ENCODE data around the gene MAD1L1. TPM values are rescaled to one million over a fixed set of nuclear protein-coding genes. Genes with fewer than 3 reads are reported as not detected.

The MAD1L1 gene
- total and polyA plus RNA-seq, 2 experiments from 2014 or later = 38.2 to 69.8 TPM

DNA sequence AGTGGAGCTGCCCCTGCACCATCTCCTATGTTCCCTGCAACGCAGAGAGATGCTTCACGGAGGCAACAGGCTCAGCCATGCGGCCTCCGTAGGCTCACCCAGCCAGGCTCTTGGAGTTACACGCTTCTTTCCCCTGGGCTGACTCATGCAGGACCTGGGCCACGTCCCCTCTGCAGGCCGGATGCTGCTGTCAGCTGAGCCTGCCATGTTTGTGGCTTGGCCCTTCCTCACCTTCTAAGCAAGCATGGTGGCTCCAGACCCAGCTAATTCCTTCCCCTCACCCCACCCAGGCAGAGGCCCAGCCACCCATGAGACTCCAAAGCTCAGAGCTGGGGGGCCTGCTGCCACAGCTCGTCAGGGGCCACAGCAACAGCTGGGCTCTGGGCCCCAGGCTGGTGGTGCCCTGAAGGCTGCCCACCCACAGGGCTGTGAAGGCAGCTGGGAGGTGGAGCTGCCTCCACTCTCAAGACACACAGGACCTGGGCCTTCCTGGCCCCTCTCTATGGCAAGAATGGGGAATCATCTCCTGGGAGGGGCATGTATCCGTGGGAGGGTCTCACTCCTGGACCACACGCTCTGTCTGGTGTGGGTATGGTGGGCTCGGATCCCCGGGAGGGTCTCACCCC lies 343.1 kb downstream of the MAD1L1 start:
- H3K9me2 ChIP-seq (ENCODE audit: insufficient read depth) = no peaks in the 10 kb centered on the region
- H3F3A ChIP-seq (ENCODE audit: insufficient read depth) = no peaks in the 10 kb centered on the region
- peaks cover 13% of the 10 kb centered on the region for H3K4me1 ChIP-seq (ENCODE audit: insufficient read depth)
- no peak overlapping the region for H2AFZ ChIP-seq
- no peak overlapping the region for H3K9ac ChIP-seq
- no peaks in the 10 kb centered on the region for H3K36me3 ChIP-seq (ENCODE audit: low read depth)
- no peak overlapping the region for H3K4me2 ChIP-seq (ENCODE audit: unreplicated experiment)
- 73% methylated on average over 12 of the region's 12 CpGs for WGBS, 2 experiments (ENCODE audit: low coverage in 1 of 2, low lambda C conversion rate in 2 of 2, missing lambda C conversion rate in 2 of 2)
- H3K27me3 ChIP-seq (replicated peaks; ENCODE audit: insufficient read depth) = no peaks in the 10 kb centered on the region
- no peak overlapping the region for H3K4me3 ChIP-seq
- peak overlapping the region; percentile 52 for H3K27ac ChIP-seq
- no peaks in the 10 kb centered on the region for H3K9me3 ChIP-seq (ENCODE audit: low read depth)
- TF ChIP-seq EZH2 (IDR thresholded peaks at IDR 0.05; ENCODE audit: insufficient read depth, poor library complexity, severe bottlenecking) (no peak), EZH2phosphoT487 (IDR thresholded peaks at IDR 0.05; ENCODE audit: insufficient read depth, low read depth) (no peak)
- in situ Hi-C loops (cut with MboI) = no loop called here
- no peaks in the 10 kb centered on the region for H3K79me2 ChIP-seq (ENCODE audit: insufficient read depth)
- peak; percentile 79 for DNase-seq
- no peaks in the 10 kb centered on the region for H4K20me1 ChIP-seq (ENCODE audit: insufficient read depth)

DNA sequence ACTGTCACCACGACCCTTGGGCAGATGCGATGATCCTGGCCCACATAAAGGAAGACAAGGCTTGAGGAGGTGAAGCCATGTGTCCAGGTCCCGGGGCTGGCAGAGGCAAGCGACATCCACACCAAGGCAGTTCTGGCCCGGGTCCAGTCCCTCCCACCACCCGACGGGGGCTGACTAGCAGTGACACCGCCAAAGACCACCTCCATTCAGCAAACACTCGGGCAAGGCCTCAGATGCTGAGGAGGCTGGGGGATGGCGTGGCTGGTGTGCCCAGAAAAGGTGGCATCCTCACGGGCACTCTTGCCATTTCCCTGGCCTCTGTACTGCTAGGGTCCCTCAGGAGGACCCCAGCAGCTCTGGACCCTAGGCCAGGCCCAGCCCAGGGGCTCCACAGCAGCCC lies 343.7 kb downstream of the MAD1L1 start:
- H3K27ac ChIP-seq = no peak overlapping the region
- H3K27me3 ChIP-seq (replicated peaks; ENCODE audit: insufficient read depth) = no peaks in the 10 kb centered on the region
- no peaks in the 10 kb centered on the region for H4K20me1 ChIP-seq (ENCODE audit: insufficient read depth)
- no peak overlapping the region for H3K4me3 ChIP-seq
- in situ Hi-C loops (cut with MboI) = no loop called here
- H3K36me3 ChIP-seq (ENCODE audit: low read depth) = no peaks in the 10 kb centered on the region
- peaks cover 18% of the 10 kb centered on the region for H3K4me1 ChIP-seq (ENCODE audit: insufficient read depth)
- no peak for DNase-seq
- H3K9me2 ChIP-seq (ENCODE audit: insufficient read depth) = no peaks in the 10 kb centered on the region
- H3K9me3 ChIP-seq (ENCODE audit: low read depth) = no peaks in the 10 kb centered on the region
- TF ChIP-seq EZH2phosphoT487 (IDR thresholded peaks at IDR 0.05; ENCODE audit: insufficient read depth, low read depth) = no peak
- no peak for TF ChIP-seq EZH2 (IDR thresholded peaks at IDR 0.05; ENCODE audit: insufficient read depth, poor library complexity, severe bottlenecking)
- H3K4me2 ChIP-seq (ENCODE audit: unreplicated experiment) = no peak overlapping the region
- WGBS, 2 experiments (ENCODE audit: low coverage in 1 of 2, low lambda C conversion rate in 2 of 2, missing lambda C conversion rate in 2 of 2) = 79 to 86% methylated on average over 11 of the region's 11 CpGs
- H3K9ac ChIP-seq = no peak overlapping the region
- no peaks in the 10 kb centered on the region for H3K79me2 ChIP-seq (ENCODE audit: insufficient read depth)
- H3F3A ChIP-seq (ENCODE audit: insufficient read depth) = no peaks in the 10 kb centered on the region
- no peak overlapping the region for H2AFZ ChIP-seq

DNA sequence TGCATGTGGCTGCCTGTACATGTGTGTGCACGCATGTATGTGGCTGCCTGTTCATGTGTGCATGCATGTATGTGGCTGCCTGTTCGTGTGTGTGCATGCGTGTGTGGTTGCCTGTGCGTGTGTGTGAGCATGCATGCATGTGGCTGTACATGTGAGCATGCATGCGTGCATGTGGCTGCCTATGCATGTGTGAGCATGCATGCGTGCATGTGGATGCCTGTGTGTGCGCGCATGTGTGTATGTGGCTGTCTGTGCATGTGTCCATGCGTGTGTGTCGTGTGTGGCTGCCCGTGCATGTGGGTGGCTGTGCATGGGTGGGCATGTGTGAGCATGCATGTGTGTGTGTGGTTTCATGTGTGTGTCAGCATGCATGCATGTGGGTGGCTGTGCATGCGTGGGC lies 344.3 kb downstream of the MAD1L1 start:
- WGBS, 2 experiments (ENCODE audit: low coverage in 1 of 2, low lambda C conversion rate in 2 of 2, missing lambda C conversion rate in 2 of 2) = 96 to 97% methylated on average over 12 of the region's 12 CpGs
- Histone ChIP-seq H3K9me2 (ENCODE audit: insufficient read depth) (no peaks in the 10 kb centered on the region), H4K20me1 (ENCODE audit: insufficient read depth) (no peaks in the 10 kb centered on the region), H3K9me3 (ENCODE audit: low read depth) (no peaks in the 10 kb centered on the region), H3K4me2 (ENCODE audit: unreplicated experiment) (no peak overlapping the region), H3K9ac (no peak overlapping the region), H3K27me3 (replicated peaks; ENCODE audit: insufficient read depth) (no peaks in the 10 kb centered on the region), H3F3A (ENCODE audit: insufficient read depth) (no peaks in the 10 kb centered on the region), H3K4me1 (ENCODE audit: insufficient read depth) (peaks cover 21% of the 10 kb centered on the region), H3K36me3 (ENCODE audit: low read depth) (no peaks in the 10 kb centered on the region), H3K79me2 (ENCODE audit: insufficient read depth) (no peaks in the 10 kb centered on the region), H3K27ac (no peak overlapping the region), H3K4me3 (no peak overlapping the region), H2AFZ (no peak overlapping the region)
- in situ Hi-C loops (cut with MboI) = no loop called here
- TF ChIP-seq EZH2phosphoT487 (IDR thresholded peaks at IDR 0.05; ENCODE audit: insufficient read depth, low read depth) = no peak
- no peak for TF ChIP-seq EZH2 (IDR thresholded peaks at IDR 0.05; ENCODE audit: insufficient read depth, poor library complexity, severe bottlenecking)
- no peak for DNase-seq

DNA sequence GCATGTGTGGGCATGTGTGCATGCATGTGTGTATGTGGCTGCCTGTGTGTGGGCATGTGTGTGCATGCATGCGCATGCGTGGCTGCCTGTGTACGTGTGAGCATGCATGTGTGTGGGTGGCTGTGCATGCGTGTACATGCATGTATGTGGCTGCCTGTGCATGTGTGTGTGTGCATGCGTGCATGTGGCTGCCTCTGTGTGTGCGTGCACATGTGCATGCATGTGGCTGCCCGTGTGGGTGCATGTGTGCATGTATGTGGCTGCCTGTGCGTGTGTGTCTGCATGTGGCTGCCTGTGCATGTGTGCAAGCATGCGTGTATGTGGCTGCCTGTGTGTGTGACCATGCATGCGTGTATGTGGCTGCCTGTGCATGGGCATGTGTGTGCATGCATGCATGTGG lies 345.5 kb downstream of the MAD1L1 start:
- Histone ChIP-seq H3F3A (ENCODE audit: insufficient read depth) (no peaks in the 10 kb centered on the region), H3K27ac (no peak overlapping the region), H2AFZ (no peak overlapping the region), H3K27me3 (replicated peaks; ENCODE audit: insufficient read depth) (no peaks in the 10 kb centered on the region), H3K79me2 (ENCODE audit: insufficient read depth) (no peaks in the 10 kb centered on the region), H3K4me2 (ENCODE audit: unreplicated experiment) (no peak overlapping the region), H3K4me1 (ENCODE audit: insufficient read depth) (peaks cover 33% of the 10 kb centered on the region), H3K9me3 (ENCODE audit: low read depth) (no peaks in the 10 kb centered on the region), H4K20me1 (ENCODE audit: insufficient read depth) (no peaks in the 10 kb centered on the region), H3K36me3 (ENCODE audit: low read depth) (no peaks in the 10 kb centered on the region), H3K4me3 (no peak overlapping the region), H3K9me2 (ENCODE audit: insufficient read depth) (no peaks in the 10 kb centered on the region), H3K9ac (no peak overlapping the region)
- WGBS, 2 experiments (ENCODE audit: low coverage in 1 of 2, low lambda C conversion rate in 2 of 2, missing lambda C conversion rate in 2 of 2) = 85 to 93% methylated on average over 9 to 10 of the region's 10 CpGs
- DNase-seq = no peak
- TF ChIP-seq EZH2 (IDR thresholded peaks at IDR 0.05; ENCODE audit: insufficient read depth, poor library complexity, severe bottlenecking) (no peak), EZH2phosphoT487 (IDR thresholded peaks at IDR 0.05; ENCODE audit: insufficient read depth, low read depth) (no peak)
- in situ Hi-C loops (cut with MboI) = no loop called here
